ENCODE results near the gene ATP8A2.

Gene ATP8A2

GRCh38 chr13:25882466-25883357 is 510.9 kb downstream of the ATP8A2 start:
- no peak for DNase-seq (ENCODE audit: low spot score)
- no peak overlapping the region for H3K4me3 ChIP-seq
- TF ChIP-seq CTCF (IDR thresholded peaks at IDR 0.05): no peak
- H3K27ac ChIP-seq: no peak overlapping the region

- Histone ChIP-seq H3K4me3 (no peak overlapping the region), H3K27ac (no peak overlapping the region)
- TF ChIP-seq CTCF (IDR thresholded peaks at IDR 0.05): no peak
- no peak for DNase-seq (ENCODE audit: low spot score)
Observed at GRCh38 chr13:25885418-25885817, 513.6 kb downstream of the ATP8A2 start.

GRCh38 chr13:25886438-25887214 is 514.9 kb downstream of the ATP8A2 start:
- no peak for TF ChIP-seq CTCF (IDR thresholded peaks at IDR 0.05)
- no peak for DNase-seq (ENCODE audit: low spot score)
- no peak overlapping the region for H3K27ac ChIP-seq
- H3K4me3 ChIP-seq: no peak overlapping the region

GRCh38 chr13:25887962-25888655 is 516.3 kb downstream of the ATP8A2 start:
- DNase-seq (ENCODE audit: low spot score): no peak
- no peak for TF ChIP-seq CTCF (IDR thresholded peaks at IDR 0.05)
- no peak overlapping the region for H3K27ac ChIP-seq
- H3K4me3 ChIP-seq: no peak overlapping the region

- DNase-seq (ENCODE audit: low spot score): no peak
- TF ChIP-seq CTCF (IDR thresholded peaks at IDR 0.05): no peak
- Histone ChIP-seq H3K4me3 (no peak overlapping the region), H3K27ac (no peak overlapping the region)
Observed at GRCh38 chr13:25890671-25891212, 519.0 kb downstream of the ATP8A2 start.

GRCh38 chr13:25898991-25899390 is 527.2 kb downstream of the ATP8A2 start:
- no peak for TF ChIP-seq CTCF (IDR thresholded peaks at IDR 0.05)
- DNase-seq (ENCODE audit: low spot score): no peak

More at GRCh38 chr13:25898991-25899390, 527.2 kb downstream of the ATP8A2 start:
- no peak overlapping the region for H3K27ac ChIP-seq
- H3K4me3 ChIP-seq: no peak overlapping the region

Data from coronary artery (tissue), 2 donors.